Fibroblast of skin of right quadriceps (primary cell): ENCODE measurements around the gene TREML2.

ENCODE experiments used
- DNase-seq: peaks from one replicate; pipeline ENCODE4 v3.0.0-alpha.2; 2013

Gene TREML2

DNA sequence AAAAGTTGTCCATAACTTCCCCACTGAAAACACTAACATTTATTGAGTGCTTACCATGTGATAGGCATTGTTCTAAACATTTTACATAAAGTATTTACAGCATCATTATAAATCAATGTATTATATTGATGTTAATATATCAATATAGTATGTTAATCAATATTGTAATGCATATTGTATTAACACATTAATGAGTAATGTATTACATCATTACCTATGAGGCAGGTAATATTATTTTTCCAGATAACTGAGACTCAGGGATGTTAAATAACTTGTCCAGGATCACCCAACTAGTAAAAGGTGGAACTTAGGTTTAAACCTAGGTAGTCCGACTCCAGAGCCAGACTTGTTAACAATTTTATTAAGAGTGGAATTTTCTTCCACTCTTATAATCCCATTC, 25.9 kb downstream of the TREML2 start:
- DNase-seq = no peak

GRCh38 chr6:41174610-41175009, 26.3 kb downstream of the TREML2 start:
- no peak for DNase-seq

GRCh38 chr6:41171908-41172307, 29.0 kb downstream of the TREML2 start:
- DNase-seq = no peak

DNA sequence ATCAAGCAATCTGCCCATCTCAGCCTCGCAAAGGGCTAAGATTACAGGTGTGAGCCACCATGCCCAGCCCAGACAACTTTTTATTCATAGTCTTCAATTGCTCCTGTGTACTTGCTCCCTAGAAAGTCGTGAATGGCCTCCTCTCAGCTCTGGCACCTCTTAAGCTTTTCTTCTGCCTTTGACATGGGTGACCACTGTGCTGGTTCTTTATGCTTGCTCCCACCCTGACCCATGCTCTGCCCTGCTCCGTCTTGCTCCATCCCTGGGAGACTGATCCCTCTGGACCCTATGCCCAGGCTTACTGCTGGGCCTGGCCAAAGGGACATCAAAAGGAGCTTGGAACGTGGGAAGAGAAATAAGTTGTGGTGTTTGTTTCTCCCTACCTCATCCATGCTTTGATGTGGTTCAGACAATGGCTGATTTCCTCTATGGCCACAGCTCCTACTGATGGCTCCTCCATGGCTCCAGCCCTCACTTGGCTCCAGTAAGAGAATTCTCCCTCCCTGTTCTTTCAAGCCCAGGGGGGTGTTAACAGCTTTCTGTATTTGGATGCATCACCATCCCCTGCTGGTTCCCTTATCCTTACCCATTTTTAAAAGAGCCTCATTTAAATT, 30.3 kb downstream of the TREML2 start:
- no peak for DNase-seq

- DNase-seq = peak; percentile 5
These were observed 33.6 kb downstream of the TREML2 start for GRCh38 chr6:41167173-41167963.

DNA sequence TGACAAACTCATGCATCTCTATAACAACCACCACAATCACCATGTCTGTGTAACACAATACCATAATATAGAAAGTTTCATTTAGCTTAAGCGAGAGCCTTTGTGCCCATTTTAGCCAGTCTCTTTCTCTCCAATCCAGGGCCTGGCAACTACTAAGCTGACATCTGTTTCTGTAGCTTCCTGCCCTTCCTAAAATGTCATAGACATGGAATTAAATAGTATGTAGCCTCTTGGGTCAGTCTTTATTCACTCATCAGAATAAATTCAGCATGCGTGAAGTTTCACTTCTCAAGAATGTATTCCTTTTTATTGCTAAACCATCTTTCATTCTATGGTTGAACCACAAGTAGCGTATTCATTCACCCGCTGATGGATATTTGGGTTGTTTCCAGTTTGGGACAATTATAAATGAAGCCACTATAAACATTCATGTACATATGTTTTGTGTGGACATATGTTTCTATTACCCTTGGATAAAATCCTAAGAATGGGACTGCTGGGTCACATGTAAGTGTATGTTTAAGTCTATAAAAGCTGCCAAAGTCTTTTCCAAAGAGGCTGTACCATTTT, 36.3 kb downstream of the TREML2 start:
- DNase-seq = no peak

DNA sequence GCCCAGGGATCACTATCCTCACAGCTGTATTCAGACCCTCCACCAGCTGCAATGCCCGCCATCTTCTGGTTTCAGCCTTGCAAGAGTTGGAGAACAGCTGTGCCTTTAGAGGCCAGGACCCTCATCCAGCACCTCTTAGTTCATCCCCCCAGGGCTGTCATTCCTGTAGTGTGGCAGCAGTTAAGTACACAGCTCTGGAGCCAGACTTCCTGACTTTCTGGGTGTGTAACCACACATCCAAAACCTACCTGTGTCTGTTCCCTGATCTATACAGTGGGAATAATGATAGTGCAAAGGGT, 37.6 kb downstream of the TREML2 start:
- DNase-seq = no peak

DNA sequence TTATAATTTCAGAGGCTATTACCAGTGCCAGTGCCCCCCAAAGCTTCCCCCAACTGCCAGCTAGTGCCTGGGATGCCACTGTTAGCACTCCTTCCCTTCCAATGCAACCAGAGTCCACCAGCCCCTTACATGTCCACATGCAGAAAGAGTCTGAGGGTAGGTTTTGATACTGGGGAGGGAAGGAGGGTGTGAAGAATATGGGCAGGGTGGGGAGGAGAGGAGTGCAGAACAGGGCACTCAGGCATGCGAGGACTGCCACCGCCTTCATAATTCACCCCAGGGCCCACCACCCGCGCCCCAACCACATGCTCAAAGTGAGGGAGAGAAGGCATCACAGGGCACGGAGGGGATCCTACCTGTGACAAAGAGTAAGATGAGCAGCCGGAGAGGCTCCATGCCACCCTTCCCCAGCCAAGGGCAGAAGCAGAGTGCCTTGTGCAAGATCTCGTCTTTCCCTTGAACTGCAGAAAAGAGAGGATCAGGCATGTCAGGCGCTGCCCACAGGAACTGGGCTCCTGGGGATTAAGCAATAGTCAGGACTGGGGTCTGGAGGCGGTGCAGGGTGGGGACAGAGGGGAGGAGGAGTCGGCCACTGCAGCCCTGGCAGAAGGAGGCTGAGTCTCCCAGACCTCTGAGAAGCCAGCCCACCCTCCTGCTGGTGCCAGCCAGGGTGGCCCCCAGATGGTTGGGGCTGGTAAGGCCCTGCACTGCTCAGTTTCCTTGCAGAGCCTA, 38.1 kb downstream of the TREML2 start, which contains the start of gene TREM2:
TREM2 (minus strand) TSS at position 430 of the 732 bp plus-strand sequence; CDS start at position 396, 34 bp downstream.
- no peak for DNase-seq

DNA sequence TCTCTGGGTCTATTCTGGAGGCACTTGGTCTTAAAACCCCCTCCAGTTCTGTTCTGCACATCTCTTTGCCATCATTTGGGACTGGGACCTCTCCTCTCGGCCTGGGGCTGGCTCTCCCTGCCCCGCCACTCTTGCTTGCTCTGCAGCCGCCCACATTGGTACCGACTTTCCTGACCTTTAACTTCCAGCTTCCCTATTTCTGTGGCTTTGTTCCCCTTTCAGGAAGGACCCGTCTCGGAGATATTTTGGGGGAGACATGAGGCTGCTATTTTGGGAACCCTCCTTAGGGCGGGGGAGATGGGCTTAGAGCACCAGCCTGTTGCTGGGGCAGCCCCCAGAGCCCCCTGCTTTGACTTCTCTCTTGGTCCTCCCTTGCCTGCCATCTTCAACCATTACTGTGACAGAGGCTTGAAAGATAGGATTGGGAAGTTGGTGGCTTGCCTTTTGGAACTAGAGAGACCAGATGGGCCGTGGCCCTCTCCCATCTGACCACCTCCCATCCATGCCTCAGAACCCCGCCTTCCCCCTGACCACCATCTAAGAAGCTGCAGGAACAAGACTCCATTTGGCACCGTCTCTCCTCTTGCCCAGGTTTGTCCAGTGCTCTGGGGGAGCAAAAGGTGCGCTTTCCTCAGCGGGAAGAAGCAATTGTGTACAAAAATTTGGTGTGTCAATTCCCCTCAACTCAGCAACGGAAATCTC, 38.9 kb downstream of the TREML2 start:
- no peak for DNase-seq

DNA sequence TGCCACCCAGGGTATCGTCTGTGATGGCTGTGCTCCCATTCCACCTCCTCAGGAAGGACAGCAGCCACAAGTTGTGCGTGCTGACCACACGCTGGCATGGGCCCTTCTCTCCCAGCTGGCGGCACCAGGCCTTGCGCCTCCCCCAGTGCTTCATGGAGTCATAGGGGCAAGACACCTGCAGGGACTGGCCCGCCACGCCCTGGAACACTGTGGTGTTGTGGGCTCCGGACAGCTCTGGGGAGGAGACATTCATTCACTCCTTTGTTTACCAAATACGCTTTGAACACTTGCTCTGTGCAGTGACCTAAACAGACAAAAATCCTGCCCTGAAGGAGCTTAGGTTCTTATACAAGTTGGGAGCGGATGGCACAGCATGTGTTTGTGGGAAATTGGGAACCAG, 39.6 kb downstream of the TREML2 start:
- no peak for DNase-seq

GRCh38 chr6:41160933-41161332, 40.0 kb downstream of the TREML2 start:
- no peak for DNase-seq

- no peak for DNase-seq
These were observed 41.4 kb downstream of the TREML2 start for GRCh38 chr6:41159415-41160082.

DNA sequence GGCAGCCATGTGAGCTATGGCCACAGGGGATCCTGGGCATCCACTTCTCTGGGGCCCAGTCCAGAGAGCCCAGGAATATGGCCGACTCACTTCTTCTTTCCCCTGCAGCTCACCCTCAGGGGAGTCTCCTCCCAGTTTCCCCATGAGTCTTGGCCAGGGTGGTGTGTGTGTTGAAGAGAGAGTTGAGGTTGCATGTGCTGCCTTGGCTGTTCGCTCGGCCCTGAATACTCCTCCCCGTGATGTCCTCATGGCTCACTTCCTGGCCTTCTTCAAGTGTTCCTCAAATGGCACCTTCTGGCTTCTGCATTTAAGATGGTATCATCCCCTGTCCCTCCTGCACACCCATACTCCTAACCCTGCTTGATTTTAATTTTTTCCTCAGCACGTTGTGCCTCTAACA, 43.6 kb downstream of the TREML2 start:
- DNase-seq = no peak

GRCh38 chr6:41156771-41157170, 44.2 kb downstream of the TREML2 start:
- no peak for DNase-seq

DNA sequence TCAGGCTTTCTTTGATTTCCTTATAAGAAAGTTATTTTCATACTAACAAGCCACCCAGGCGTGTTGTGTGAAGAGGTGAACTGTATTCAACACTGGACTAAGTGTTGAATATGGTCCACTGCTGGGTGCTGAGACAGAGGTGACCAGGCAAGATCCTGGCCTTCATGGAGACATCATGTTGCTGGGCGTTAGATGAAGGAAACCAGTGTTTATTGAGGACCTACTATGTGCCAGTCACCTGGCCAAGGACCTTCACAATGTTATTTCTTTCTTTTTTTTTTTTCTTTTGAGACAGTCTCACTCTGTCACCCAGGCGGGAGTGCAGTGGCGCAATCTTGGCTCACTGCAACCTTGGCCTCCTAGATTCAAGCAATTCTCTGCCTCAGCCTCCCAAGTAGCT, 44.9 kb downstream of the TREML2 start:
- no peak for DNase-seq

- DNase-seq = no peak
These were observed 45.7 kb downstream of the TREML2 start for GRCh38 chr6:41155132-41155805.

GRCh38 chr6:41153992-41154625, 46.8 kb downstream of the TREML2 start, which contains the start of gene TREML1:
TREML1 (minus strand) TSS chr6:41154347; CDS start chr6:41154288, 59 bp downstream.
- DNase-seq = no peak

- DNase-seq = no peak
These were observed 47.5 kb downstream of the TREML2 start for GRCh38 chr6:41153451-41153850.

DNA sequence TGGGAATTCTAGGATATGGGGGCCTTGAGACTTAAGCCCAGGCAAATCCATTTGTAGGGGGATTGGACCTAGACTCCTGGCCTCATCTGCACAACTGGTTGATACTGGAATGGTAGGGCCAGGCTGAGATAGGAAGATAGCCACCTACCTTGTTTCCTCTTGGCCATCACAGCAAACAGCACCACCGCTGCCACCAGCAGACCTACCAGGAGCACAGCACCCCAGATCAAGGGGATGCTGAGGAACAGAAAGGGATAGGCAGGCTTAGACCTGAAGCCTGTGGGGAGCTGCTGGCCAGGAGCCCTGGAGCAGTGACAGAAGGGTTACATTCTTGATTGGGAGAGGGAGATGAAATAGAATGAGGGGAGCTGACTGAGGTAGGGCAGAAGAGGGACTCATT, 50.3 kb downstream of the TREML2 start:
- no peak for DNase-seq

- no peak for DNase-seq
These were observed 53.0 kb downstream of the TREML2 start for GRCh38 chr6:41147917-41148316.
